Measurements from ENCODE around the gene SLC13A3. TPM values are rescaled to one million over a fixed set of nuclear protein-coding genes. Genes with fewer than 3 reads are reported as not detected.

Gene SLC13A3
- total and polyA plus RNA-seq, 2 donors (not counting 3 experiments of a cell fraction or from before 2014, with no cell fraction given) = 0.11 to 0.40 TPM

- Histone ChIP-seq H3K9me3 (replicated peaks; ENCODE audit: control insufficient read depth, insufficient read depth, low read length) (no peaks in the 10 kb centered on the region), H3K27ac (ENCODE audit: insufficient read depth, low read depth, low read length) (no peak overlapping the region), H3K4me1 (ENCODE audit: control insufficient read depth, extremely low read depth, insufficient read depth, low read length) (no peaks in the 10 kb centered on the region), H3K27me3 (ENCODE audit: control insufficient read depth in 2 of 2, insufficient read depth in 2 of 2, low read length in 2 of 2) (no peaks in the 10 kb centered on the region), H2AFZ (ENCODE audit: low read depth, low read length) (no peak overlapping the region), H3K36me3 (ENCODE audit: control insufficient read depth in 2 of 2, extremely low read depth in 1 of 2, insufficient read depth in 2 of 2, low read length in 2 of 2) (no peaks in the 10 kb centered on the region), H3K4me3 (replicated peaks in 1 of 3; ENCODE audit: insufficient read depth in 1 of 3, low read depth in 1 of 3, low read length in 3 of 3) (no peak overlapping the region), H3K9ac (replicated peaks; ENCODE audit: extremely low read depth, insufficient read depth, low read length) (no peak overlapping the region), H4K20me1 (replicated peaks; ENCODE audit: control insufficient read depth, extremely low read depth, insufficient read depth, low read length) (no peaks in the 10 kb centered on the region), H3K4me2 (ENCODE audit: insufficient read depth, low read length) (no peak overlapping the region), H3K9me1 (replicated peaks; ENCODE audit: control insufficient read depth, extremely low read depth, insufficient read depth, low read length) (no peaks in the 10 kb centered on the region), H3K79me2 (ENCODE audit: control insufficient read depth, insufficient read depth, low read length) (no peaks in the 10 kb centered on the region)
- FAIRE-seq = no peak
- CTCF ChIA-PET = no interaction called here
- TF ChIP-seq FOS (IDR thresholded peaks at IDR 0.05; ENCODE audit: borderline replicate concordance, insufficient read depth, low read length) (no peak), CTCF (IDR thresholded peaks at IDR 0.05; ENCODE audit: extremely low read depth in 1 of 2, insufficient read depth in 1 of 2, low read depth in 1 of 2, low read length in 2 of 2) (peak in 1 of 2 donors; percentile 9)
- POLR2A ChIA-PET = no interaction called here
- BruUV-seq (replicated peaks) = no TSS peak
- dilution Hi-C loops (cut with MboI; ENCODE audit: extremely low pct_ligation_motif_present, low sequenced_read_pairs) (no loop called here), intact Hi-C loops (cut with micrococcal nuclease) (no loop called here)
- no peak for DNase-seq (ENCODE audit: low read depth, low spot score)
Measured at GRCh38 chr20:46592580-46593362, 58.5 kb downstream of the SLC13A3 start.

GRCh38 chr20:46590443-46590842 lies 60.8 kb downstream of the SLC13A3 start:
- dilution Hi-C loops (cut with MboI; ENCODE audit: extremely low pct_ligation_motif_present, low sequenced_read_pairs) = no loop called here
- no peaks in the 10 kb centered on the region for H3K36me3 ChIP-seq (ENCODE audit: control insufficient read depth in 2 of 2, extremely low read depth in 1 of 2, insufficient read depth in 2 of 2, low read length in 2 of 2)
- H3K4me1 ChIP-seq (ENCODE audit: control insufficient read depth, extremely low read depth, insufficient read depth, low read length) = no peaks in the 10 kb centered on the region
- TF ChIP-seq GATA2 (IDR thresholded peaks at IDR 0.05; ENCODE audit: insufficient read depth, insufficient read length, low read depth, low read length) (peak; percentile 14), CTCF (IDR thresholded peaks at IDR 0.05; ENCODE audit: extremely low read depth in 1 of 2, insufficient read depth in 1 of 2, low read depth in 1 of 2, low read length in 2 of 2) (no peak), MYC (IDR thresholded peaks at IDR 0.05; ENCODE audit: low read depth, low read length) (no peak)
- intact Hi-C loops (cut with micrococcal nuclease) = no loop called here
- no peaks in the 10 kb centered on the region for H3K79me2 ChIP-seq (ENCODE audit: control insufficient read depth, insufficient read depth, low read length)
- no TSS peak for BruUV-seq (replicated peaks)
- no peaks in the 10 kb centered on the region for H4K20me1 ChIP-seq (replicated peaks; ENCODE audit: control insufficient read depth, extremely low read depth, insufficient read depth, low read length)
- H3K27ac ChIP-seq (ENCODE audit: insufficient read depth, low read depth, low read length) = no peak overlapping the region
- FAIRE-seq (no peak), DNase-seq (ENCODE audit: low read depth, low spot score) (peak; percentile 49)
- H3K27me3 ChIP-seq (ENCODE audit: control insufficient read depth in 2 of 2, insufficient read depth in 2 of 2, low read length in 2 of 2) = no peaks in the 10 kb centered on the region
- CTCF ChIA-PET = interaction anchor here (1.1 kb wide), 1 partner anchor 17 kb away, joined by 3 read pairs; no protein-coding TSS in a partner anchor
- H3K9ac ChIP-seq (replicated peaks; ENCODE audit: extremely low read depth, insufficient read depth, low read length) = no peak overlapping the region
- no peak overlapping the region for H2AFZ ChIP-seq (ENCODE audit: low read depth, low read length)
- no peak overlapping the region for H3K4me3 ChIP-seq (replicated peaks in 1 of 3; ENCODE audit: insufficient read depth in 1 of 3, low read depth in 1 of 3, low read length in 3 of 3)
- POLR2A ChIA-PET = no interaction called here
- no peak overlapping the region for H3K4me2 ChIP-seq (ENCODE audit: insufficient read depth, low read length)
- no peaks in the 10 kb centered on the region for H3K9me3 ChIP-seq (replicated peaks; ENCODE audit: control insufficient read depth, insufficient read depth, low read length)
- H3K9me1 ChIP-seq (replicated peaks; ENCODE audit: control insufficient read depth, extremely low read depth, insufficient read depth, low read length) = no peaks in the 10 kb centered on the region
